ENCODE results near the gene GAS6.
"Not testable (repeated sequence)": the region's sequence is repeated elsewhere in the genome, so short reads cannot be mapped to it uniquely, and the experiment has no call there.

The GAS6 gene

DNA sequence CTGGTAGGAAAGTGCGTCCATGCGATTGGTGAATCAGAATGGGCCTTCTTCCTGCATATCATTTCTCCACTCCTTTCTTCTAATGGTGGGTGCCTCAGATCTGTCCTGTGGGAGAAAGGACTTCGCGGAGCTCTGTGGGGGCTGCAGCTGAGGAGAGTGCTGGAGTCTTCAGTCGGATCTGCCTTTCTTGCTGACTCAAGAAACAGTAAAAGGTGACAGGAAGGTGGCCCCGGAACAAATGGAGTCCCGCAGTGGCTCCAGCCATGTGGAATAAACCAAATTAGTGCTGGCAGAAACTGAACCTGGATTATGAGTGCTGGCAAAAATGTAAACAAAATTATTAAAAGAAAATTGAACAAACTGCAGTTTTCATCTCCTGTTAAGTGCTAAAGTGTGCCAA is 15.1 kb upstream of the GAS6 start:
- H3K36me3 ChIP-seq (ENCODE audit: control insufficient read depth in 1 of 2, insufficient read depth in 2 of 2, low read length in 2 of 2): no peaks in the 10 kb centered on the region
- no peak overlapping the region for H3K4me3 ChIP-seq (ENCODE audit: low read depth in 1 of 2, low read length in 2 of 2)
- H3K4me1 ChIP-seq (ENCODE audit: control insufficient read depth in 1 of 2, insufficient read depth in 2 of 2, low read length in 2 of 2): peaks cover 0 to 3% of the 10 kb centered on the region in 2 donors
- no peaks in the 10 kb centered on the region for H3K9me3 ChIP-seq (ENCODE audit: control insufficient read depth in 1 of 2, low read length in 2 of 2)
- H3K27ac ChIP-seq (ENCODE audit: low read length): no peak overlapping the region
- H3K27me3 ChIP-seq (ENCODE audit: low read depth, low read length): no peaks in the 10 kb centered on the region

DNA sequence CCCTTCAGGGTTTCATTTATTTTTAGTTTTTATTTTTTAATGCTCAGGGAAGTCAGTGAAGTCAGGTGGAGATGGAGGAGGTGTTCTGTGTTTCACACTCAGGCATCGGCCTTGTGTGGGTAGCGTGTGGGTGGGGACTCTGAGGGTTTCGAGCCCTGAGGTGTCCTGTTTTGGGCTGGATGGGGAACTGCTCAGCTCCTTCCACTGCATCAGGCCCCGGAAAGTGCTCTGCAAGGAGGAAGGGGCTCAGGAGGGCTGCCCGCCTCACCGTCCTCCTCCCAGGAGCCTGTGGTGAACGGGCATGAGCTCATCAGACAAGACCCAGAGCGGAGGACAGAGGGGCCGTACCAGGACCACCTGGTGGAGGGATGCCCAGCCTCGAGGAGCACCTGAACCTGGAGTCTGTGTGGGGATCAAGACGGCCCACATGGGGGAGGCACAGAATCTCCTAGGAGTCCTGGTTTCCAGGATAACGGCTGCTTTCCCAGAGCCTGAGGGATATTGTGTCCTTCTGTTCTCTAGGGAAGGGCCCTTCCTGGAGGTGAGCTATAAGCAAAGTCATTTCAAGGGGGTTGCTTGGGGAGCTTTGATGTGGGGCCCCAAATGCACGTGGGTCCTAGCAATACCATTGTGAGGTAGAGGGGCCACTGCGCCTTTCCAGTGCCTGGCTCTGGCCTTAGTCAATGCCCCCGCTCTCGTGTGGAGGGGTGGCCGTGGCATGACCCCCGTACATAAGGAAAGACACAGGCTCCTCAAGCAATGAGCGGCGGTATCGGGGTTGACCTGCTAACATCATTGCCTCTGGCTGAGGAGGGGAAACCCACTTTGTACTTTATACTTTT is 13.5 kb upstream of the GAS6 start:
- Histone ChIP-seq H3K27me3 (ENCODE audit: low read depth, low read length) (peaks cover 5% of the 10 kb centered on the region), H3K36me3 (ENCODE audit: control insufficient read depth in 1 of 2, insufficient read depth in 2 of 2, low read length in 2 of 2) (no peaks in the 10 kb centered on the region), H3K4me3 (ENCODE audit: low read depth in 1 of 2, low read length in 2 of 2) (no peak overlapping the region), H3K27ac (ENCODE audit: low read length) (no peak overlapping the region), H3K9me3 (ENCODE audit: control insufficient read depth in 1 of 2, low read length in 2 of 2) (no peaks in the 10 kb centered on the region), H3K4me1 (ENCODE audit: control insufficient read depth in 1 of 2, insufficient read depth in 2 of 2, low read length in 2 of 2) (peaks cover 0 to 3% of the 10 kb centered on the region in 2 donors)

DNA sequence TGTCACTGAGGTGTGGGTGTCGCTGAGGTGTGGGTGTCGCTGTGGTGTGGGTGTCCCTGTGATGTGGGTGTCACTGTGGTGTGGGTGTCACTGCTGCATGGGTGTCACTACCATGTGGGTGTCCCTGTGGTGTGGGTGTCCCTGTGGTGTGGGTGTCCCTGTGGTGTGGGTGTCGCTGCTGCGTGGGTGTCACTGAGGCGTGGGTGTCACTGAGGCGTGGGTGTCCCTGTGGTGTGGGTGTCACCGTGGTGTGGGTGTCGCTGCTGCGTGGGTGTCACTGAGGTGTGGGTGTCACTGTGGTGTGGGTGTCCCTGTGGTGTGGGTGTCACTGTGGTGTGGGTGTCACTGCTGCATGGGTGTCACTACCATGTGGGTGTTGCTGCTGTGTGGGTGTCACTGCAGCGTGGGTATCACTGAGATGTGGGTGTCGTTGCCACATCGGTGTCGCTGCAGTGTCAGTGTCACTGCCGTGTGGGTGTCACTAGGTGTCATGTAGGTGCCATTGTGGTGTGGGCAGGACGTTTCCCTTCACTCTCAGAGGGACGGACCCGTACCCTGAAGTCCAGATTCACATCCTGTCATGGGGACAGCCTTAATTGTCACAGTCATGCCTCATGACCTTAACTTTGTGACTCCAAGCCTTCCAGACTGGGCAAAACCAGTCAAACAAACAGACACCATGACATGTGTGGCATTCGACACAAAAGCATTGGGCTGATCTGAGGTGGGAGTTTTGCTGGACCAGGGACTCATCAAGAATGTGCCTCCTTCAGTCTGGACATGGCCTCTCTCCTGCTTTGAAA is 12.7 kb upstream of the GAS6 start:
- H3K36me3 ChIP-seq (ENCODE audit: control insufficient read depth in 1 of 2, insufficient read depth in 2 of 2, low read length in 2 of 2): no peaks in the 10 kb centered on the region
- H3K9me3 ChIP-seq (ENCODE audit: control insufficient read depth in 1 of 2, low read length in 2 of 2): no peaks in the 10 kb centered on the region
- no peak overlapping the region for H3K4me3 ChIP-seq (ENCODE audit: low read depth in 1 of 2, low read length in 2 of 2)
- H3K27ac ChIP-seq (ENCODE audit: low read length): no peak overlapping the region
- H3K27me3 ChIP-seq (ENCODE audit: low read depth, low read length): peaks cover 5% of the 10 kb centered on the region
- peaks cover 0 to 3% of the 10 kb centered on the region in 2 donors for H3K4me1 ChIP-seq (ENCODE audit: control insufficient read depth in 1 of 2, insufficient read depth in 2 of 2, low read length in 2 of 2)

DNA sequence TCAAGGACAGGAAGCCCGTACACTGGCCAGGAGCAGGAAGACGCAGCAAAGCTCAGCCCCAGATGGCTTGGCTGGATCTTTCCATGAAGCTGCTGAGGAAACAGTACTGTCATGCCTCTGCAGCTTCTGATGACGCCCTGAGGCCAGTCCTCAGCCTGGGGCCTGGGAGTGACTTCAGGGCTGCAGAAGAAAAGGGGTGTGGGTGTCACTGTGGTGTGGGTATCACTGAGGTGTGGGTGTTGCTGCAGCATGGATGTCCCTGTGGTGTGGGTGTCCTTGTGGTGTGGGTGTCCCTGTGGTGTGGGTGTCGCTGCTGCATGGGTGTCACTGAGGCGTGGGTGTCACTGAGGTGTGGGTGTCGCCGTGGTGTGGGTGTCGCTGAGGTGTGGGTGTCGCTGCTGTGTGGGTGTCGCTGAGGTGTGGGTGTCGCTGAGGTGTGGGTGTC is 12.0 kb upstream of the GAS6 start:
- H3K9me3 ChIP-seq (ENCODE audit: control insufficient read depth in 1 of 2, low read length in 2 of 2): no peaks in the 10 kb centered on the region
- H3K4me1 ChIP-seq (ENCODE audit: control insufficient read depth in 1 of 2, insufficient read depth in 2 of 2, low read length in 2 of 2): peaks cover 0 to 3% of the 10 kb centered on the region in 2 donors
- H3K36me3 ChIP-seq (ENCODE audit: control insufficient read depth in 1 of 2, insufficient read depth in 2 of 2, low read length in 2 of 2): no peaks in the 10 kb centered on the region
- H3K4me3 ChIP-seq (ENCODE audit: low read depth in 1 of 2, low read length in 2 of 2): no peak overlapping the region
- no peak overlapping the region for H3K27ac ChIP-seq (ENCODE audit: low read length)
- H3K27me3 ChIP-seq (ENCODE audit: low read depth, low read length): peaks cover 5% of the 10 kb centered on the region

DNA sequence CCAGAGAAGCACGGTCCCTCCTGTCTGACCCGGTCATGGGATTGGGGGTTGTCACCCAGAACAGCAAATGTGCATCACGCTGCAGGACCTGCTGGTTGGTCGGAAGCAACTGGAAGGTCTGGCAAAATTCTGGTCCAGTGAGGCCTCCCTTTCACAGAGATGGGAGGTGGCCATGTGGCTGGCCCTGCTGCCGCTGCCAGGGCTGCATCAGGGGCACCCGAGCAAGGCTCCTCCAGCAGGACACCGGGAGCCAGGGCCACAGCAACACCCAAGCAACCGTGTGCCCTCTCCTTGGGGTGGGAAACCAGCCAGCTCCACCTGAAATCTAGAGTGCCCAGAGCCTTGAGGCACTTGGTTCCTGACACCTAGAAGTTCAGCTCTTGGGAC is 11.5 kb upstream of the GAS6 start:
- Histone ChIP-seq H3K36me3 (ENCODE audit: control insufficient read depth in 1 of 2, insufficient read depth in 2 of 2, low read length in 2 of 2) (no peaks in the 10 kb centered on the region), H3K27me3 (ENCODE audit: low read depth, low read length) (peaks cover 5% of the 10 kb centered on the region), H3K27ac (ENCODE audit: low read length) (no peak overlapping the region), H3K9me3 (ENCODE audit: control insufficient read depth in 1 of 2, low read length in 2 of 2) (no peaks in the 10 kb centered on the region), H3K4me1 (ENCODE audit: control insufficient read depth in 1 of 2, insufficient read depth in 2 of 2, low read length in 2 of 2) (peaks cover 0 to 3% of the 10 kb centered on the region in 2 donors), H3K4me3 (ENCODE audit: low read depth in 1 of 2, low read length in 2 of 2) (no peak overlapping the region)

DNA sequence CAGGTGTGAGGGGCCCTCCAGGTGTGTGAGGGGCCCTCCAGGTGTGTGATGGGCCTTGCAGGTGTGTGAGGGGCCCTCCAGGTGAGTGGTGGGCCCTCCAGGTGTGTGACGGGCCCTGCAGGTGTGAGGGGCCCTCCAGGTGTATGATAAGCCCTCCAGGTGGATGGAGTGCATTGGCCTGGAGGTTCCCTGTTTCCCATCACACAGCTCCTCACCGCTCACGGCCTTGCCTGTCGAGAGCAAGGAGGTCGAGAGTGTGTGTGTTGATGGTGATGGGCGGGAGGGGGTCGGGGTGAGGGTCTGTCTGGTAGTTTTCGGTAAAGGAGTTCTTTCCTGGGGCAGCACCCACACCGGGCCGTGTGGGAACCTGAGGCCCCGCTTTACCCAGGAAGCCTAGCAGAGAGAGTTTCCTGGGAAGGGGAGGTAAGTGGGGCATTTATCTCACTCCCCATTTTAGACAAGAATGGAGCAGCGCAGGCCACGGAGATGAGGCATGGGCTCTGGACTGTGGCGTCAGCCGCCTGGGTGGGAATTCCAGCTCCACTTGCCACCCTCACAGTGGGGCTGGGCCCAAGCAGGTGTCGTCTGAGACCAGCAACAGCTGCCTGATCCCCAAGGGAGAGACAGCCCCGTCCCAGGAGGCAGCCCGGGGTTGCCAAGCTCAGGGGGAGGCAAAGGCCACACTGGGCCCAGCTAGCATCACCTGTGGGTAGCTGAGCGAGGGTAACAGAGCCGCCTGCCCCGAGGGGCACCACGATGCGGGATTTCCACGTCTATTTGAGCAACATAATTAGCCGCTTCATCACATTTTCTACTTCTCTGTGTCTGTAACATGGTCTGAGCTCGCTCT is 10.9 kb upstream of the GAS6 start:
- Histone ChIP-seq H3K4me3 (ENCODE audit: low read depth in 1 of 2, low read length in 2 of 2) (no peak overlapping the region), H3K36me3 (ENCODE audit: control insufficient read depth in 1 of 2, insufficient read depth in 2 of 2, low read length in 2 of 2) (no peaks in the 10 kb centered on the region), H3K4me1 (ENCODE audit: control insufficient read depth in 1 of 2, insufficient read depth in 2 of 2, low read length in 2 of 2) (peaks cover 0 to 3% of the 10 kb centered on the region in 2 donors), H3K9me3 (ENCODE audit: control insufficient read depth in 1 of 2, low read length in 2 of 2) (no peaks in the 10 kb centered on the region), H3K27me3 (ENCODE audit: low read depth, low read length) (peaks cover 5% of the 10 kb centered on the region), H3K27ac (ENCODE audit: low read length) (no peak overlapping the region)

DNA sequence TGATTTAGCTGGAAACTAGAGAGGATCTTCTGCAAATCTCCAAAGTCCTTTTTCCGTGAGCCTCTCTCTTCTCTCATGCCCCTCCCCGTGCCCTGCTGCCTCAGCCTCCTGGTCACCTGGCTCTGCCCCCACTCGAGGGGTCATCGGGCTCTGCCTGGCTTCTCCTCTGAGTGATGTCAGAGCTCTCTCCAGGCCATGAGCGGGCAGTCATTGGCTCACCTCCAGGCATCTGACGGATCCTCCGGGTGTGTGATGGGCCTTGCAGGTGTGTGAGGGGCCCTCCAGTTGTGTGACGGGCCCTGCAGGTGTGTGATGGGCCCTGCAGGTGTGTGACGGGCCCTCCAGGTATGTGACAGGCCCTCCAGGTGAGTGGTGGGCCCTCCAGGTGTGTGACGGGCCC is 10.3 kb upstream of the GAS6 start:
- Histone ChIP-seq H3K4me3 (ENCODE audit: low read depth in 1 of 2, low read length in 2 of 2) (no peak overlapping the region), H3K27ac (ENCODE audit: low read length) (no peak overlapping the region), H3K4me1 (ENCODE audit: control insufficient read depth in 1 of 2, insufficient read depth in 2 of 2, low read length in 2 of 2) (no peaks in the 10 kb centered on the region), H3K27me3 (ENCODE audit: low read depth, low read length) (peaks cover 5% of the 10 kb centered on the region), H3K9me3 (ENCODE audit: control insufficient read depth in 1 of 2, low read length in 2 of 2) (no peaks in the 10 kb centered on the region), H3K36me3 (ENCODE audit: control insufficient read depth in 1 of 2, insufficient read depth in 2 of 2, low read length in 2 of 2) (no peaks in the 10 kb centered on the region)

DNA sequence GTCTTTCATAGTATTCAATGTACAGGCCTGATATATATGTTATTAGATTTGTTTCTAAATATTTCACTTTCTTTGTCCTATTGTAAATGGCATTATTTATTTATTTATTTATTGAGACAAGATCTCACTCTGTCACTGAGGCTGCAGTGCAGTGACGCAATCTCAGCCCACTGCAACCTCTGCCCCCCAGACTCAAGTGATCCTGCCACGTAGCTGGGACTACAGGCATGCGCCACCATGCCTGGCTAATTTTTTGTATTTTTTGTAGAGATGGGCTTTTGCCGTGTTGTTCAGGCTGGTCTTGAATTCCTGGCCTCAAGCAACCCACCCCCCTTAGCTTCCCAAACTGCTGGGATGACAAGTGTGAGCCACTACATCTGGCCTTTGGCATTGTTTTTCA is 5.4 kb upstream of the GAS6 start:
- Histone ChIP-seq H3K36me3 (ENCODE audit: control insufficient read depth in 1 of 2, insufficient read depth in 2 of 2, low read length in 2 of 2) (no peaks in the 10 kb centered on the region), H3K27ac (ENCODE audit: low read length) (no peak overlapping the region), H3K4me1 (ENCODE audit: control insufficient read depth in 1 of 2, insufficient read depth in 2 of 2, low read length in 2 of 2) (peaks cover 0 to 4% of the 10 kb centered on the region in 2 donors), H3K4me3 (ENCODE audit: low read depth in 1 of 2, low read length in 2 of 2) (no peak overlapping the region), H3K9me3 (ENCODE audit: control insufficient read depth in 1 of 2, low read length in 2 of 2) (no peaks in the 10 kb centered on the region), H3K27me3 (ENCODE audit: low read depth, low read length) (peaks cover 5% of the 10 kb centered on the region)

DNA sequence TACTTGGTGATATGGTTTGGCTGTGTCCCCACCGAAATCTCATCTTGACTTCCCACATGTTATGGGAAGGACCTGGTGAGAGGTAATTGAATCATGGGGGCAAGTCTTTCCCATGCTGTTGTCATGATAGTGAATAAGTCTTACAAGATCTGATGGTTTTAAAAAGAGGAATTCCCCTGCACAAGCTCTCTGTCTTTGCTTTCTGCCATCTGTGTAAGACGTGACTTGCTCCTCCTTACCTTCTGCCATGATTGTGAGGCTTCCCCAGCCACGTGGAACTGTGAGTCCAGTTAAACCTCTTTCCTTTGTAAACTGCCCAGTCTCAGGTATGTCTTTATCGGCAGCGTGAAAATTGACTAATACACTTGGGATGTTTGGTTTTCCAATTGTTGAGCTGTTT is 4.0 kb upstream of the GAS6 start:
- not testable (repeated sequence) for H3K9me3 ChIP-seq (ENCODE audit: control insufficient read depth in 1 of 2, low read length in 2 of 2); H3K27ac ChIP-seq (ENCODE audit: low read length); H3K4me1 ChIP-seq (ENCODE audit: control insufficient read depth in 1 of 2, insufficient read depth in 2 of 2, low read length in 2 of 2); H3K36me3 ChIP-seq (ENCODE audit: control insufficient read depth in 1 of 2, insufficient read depth in 2 of 2, low read length in 2 of 2); H3K4me3 ChIP-seq (ENCODE audit: low read depth in 1 of 2, low read length in 2 of 2); H3K27me3 ChIP-seq (ENCODE audit: low read depth, low read length)

DNA sequence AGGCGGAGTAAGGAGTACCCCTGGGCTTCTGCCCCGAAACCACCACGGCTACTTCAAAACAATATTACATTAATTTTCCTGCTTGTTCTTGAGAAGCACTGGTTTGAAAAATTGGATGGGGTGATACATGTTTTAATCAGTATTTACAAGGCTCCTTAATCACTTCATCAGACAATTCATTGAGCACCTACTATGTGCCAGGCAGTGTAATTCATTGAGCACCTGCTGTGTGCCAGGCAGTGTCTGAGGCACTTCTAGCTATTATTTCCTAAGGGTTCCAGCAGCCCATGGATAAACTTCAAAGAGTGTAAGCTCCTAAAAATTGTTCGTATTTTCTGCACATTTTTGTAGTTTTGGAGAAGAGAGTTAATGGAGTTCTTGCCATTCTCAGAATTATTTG is 1.6 kb upstream of the GAS6 start:
- Histone ChIP-seq H3K4me3 (ENCODE audit: low read depth in 1 of 2, low read length in 2 of 2) (no peak overlapping the region), H3K27me3 (ENCODE audit: low read depth, low read length) (no peaks in the 10 kb centered on the region), H3K27ac (ENCODE audit: low read length) (no peak overlapping the region)

More for the DNA sequence above, 1.6 kb upstream of the GAS6 start:
- Histone ChIP-seq H3K4me1 (ENCODE audit: control insufficient read depth in 1 of 2, insufficient read depth in 2 of 2, low read length in 2 of 2) (peaks cover 0 to 10% of the 10 kb centered on the region in 2 donors), H3K9me3 (ENCODE audit: control insufficient read depth in 1 of 2, low read length in 2 of 2) (no peaks in the 10 kb centered on the region), H3K36me3 (ENCODE audit: control insufficient read depth in 1 of 2, insufficient read depth in 2 of 2, low read length in 2 of 2) (no peaks in the 10 kb centered on the region)
